Vagina (tissue), 2 donors: ENCODE results near the gene KRTAP22-2. TPM values are rescaled to one million over a fixed set of nuclear protein-coding genes. Genes with fewer than 3 reads are reported as not detected.

Experiments used
- DNase-seq, 2 donors: peaks; one replicate each; pipeline ENCODE4 v3.0.0-alpha.2; 2017; ENCODE audit errors: extremely low spot score in 2 of 2
- H3K27ac ChIP-seq: fragments of 200-600 bp; sonication (generic); one replicate; pipeline ENCODE4 v1.5.1; 2019
- H3K27me3 ChIP-seq: fragments of 200-600 bp; sonication (generic); one replicate; pipeline ENCODE4 v1.5.1; 2019
- H3K36me3 ChIP-seq, 2 donors: fragments of 200-600 bp; sonication (generic); one replicate each; pipeline ENCODE4 v1.5.1; 2017 to 2019
- H3K4me1 ChIP-seq: fragments of 200-600 bp; sonication (generic); one replicate; pipeline ENCODE4 v1.5.1; 2019
- H3K4me3 ChIP-seq, 2 donors: fragments of 200-600 bp; sonication (generic); 1 replicate in 1 of 2; 2 replicates in 1 of 2; pipeline ENCODE4 v1.5.1; 2016 to 2019
- H3K9me3 ChIP-seq: fragments of 200-600 bp; sonication (generic); one replicate; pipeline ENCODE4 v1.5.1; 2019
- CTCF ChIP-seq, 3 experiments: fragments of 450-650 bp in 2 of 3; fragments of 200-600 bp in 1 of 3; sonication (generic) in 1 of 3; IDR thresholded peaks; one replicate each; pipeline ENCODE4 v1.5.1; 2017 to 2019; ENCODE audit warnings: antibody characterized with exemption in 3 of 3, mild to moderate bottlenecking in 2 of 3, moderate library complexity in 2 of 3
- POLR2A ChIP-seq, 2 donors: fragments of 450-650 bp; IDR thresholded peaks; one replicate each; pipeline ENCODE4 v1.6.1; 2017; ENCODE audit warnings: antibody characterized with exemption in 2 of 2, mild to moderate bottlenecking in 2 of 2, moderate library complexity in 2 of 2
- POLR2AphosphoS5 ChIP-seq, 2 donors: sonication (generic); formaldehyde crosslinking; IDR thresholded peaks; one replicate each; pipeline ENCODE4 v1.9.0; 2017; ENCODE audit warnings: antibody characterized with exemption in 2 of 2, mild to moderate bottlenecking in 2 of 2, low read depth in 1 of 2; ENCODE audit not compliant: insufficient read depth in 1 of 2
- intact Hi-C: fragments of 100-400 bp; cut with DNase I; formaldehyde crosslinking; loops from one replicate; pipeline ENCODE4 v1.15.1; 2023
- total RNA-seq: library from RNA; depleted of rRNA; stranded (reverse); fragments of >200 nt; gene quantifications from one replicate; pipeline ENCODE4 v1.2.3, GENCODE V29; 2016

KRTAP22-2 gene
- total RNA-seq, 1 donor from 2014 or later, result not detected

- Histone ChIP-seq H3K4me1 (no peaks in the 10 kb centered on the region), H3K27ac (no peak within 1 kb of the TSS), H3K36me3 (no peaks in the 10 kb centered on the region), H3K9me3 (no peaks in the 10 kb centered on the region), H3K4me3 (no peak within 1 kb of the TSS), H3K27me3 (no peaks in the 10 kb centered on the region)
- DNase-seq, result no peak
- TF ChIP-seq POLR2A (IDR thresholded peaks at IDR 0.05), result no peak
- TF ChIP-seq POLR2AphosphoS5 (IDR thresholded peaks at IDR 0.05; ENCODE audit: insufficient read depth in 1 of 2, low read depth in 1 of 2), result no peak
- no peak for TF ChIP-seq CTCF (IDR thresholded peaks at IDR 0.05)
- intact Hi-C loops, result no loop called here
These were observed 8.6 kb upstream of the KRTAP22-2 start, which contains the start of gene KRTAP6-2 for GRCh38 chr21:30598802-30599201. Gene KRTAP6-2 (minus strand): TSS chr21:30598902. CDS start chr21:30598874, 28 bp downstream.

GRCh38 chr21:30592140-30592539 lies 1.9 kb upstream of the KRTAP22-2 start, which contains the start of gene KRTAP6-3:
Gene KRTAP6-3 (plus strand): TSS chr21:30592440. CDS start chr21:30592446, 6 bp downstream.
- Histone ChIP-seq H3K9me3 (no peaks in the 10 kb centered on the region), H3K27me3 (no peaks in the 10 kb centered on the region), H3K4me3 (no peak within 1 kb of the TSS), H3K36me3 (no peaks in the 10 kb centered on the region), H3K4me1 (no peaks in the 10 kb centered on the region), H3K27ac (no peak within 1 kb of the TSS)
- intact Hi-C loops, result no loop called here
- DNase-seq, result no peak
- TF ChIP-seq POLR2A (IDR thresholded peaks at IDR 0.05) (no peak), CTCF (IDR thresholded peaks at IDR 0.05) (no peak), POLR2AphosphoS5 (IDR thresholded peaks at IDR 0.05; ENCODE audit: insufficient read depth in 1 of 2, low read depth in 1 of 2) (no peak)

- H3K4me3 ChIP-seq, result no peak overlapping the region
- no peaks in the 10 kb centered on the region for H3K4me1 ChIP-seq
- no peaks in the 10 kb centered on the region for H3K9me3 ChIP-seq
- no peak overlapping the region for H3K27ac ChIP-seq
- no peaks in the 10 kb centered on the region for H3K27me3 ChIP-seq
- TF ChIP-seq CTCF (IDR thresholded peaks at IDR 0.05), result no peak
- no peak for TF ChIP-seq POLR2AphosphoS5 (IDR thresholded peaks at IDR 0.05; ENCODE audit: insufficient read depth in 1 of 2, low read depth in 1 of 2)
- TF ChIP-seq POLR2A (IDR thresholded peaks at IDR 0.05), result no peak
- intact Hi-C loops, result no loop called here
- DNase-seq, result no peak
- H3K36me3 ChIP-seq, result no peaks in the 10 kb centered on the region
These were observed 7.3 kb downstream of the KRTAP22-2 start for GRCh38 chr21:30582870-30583269.

GRCh38 chr21:30580132-30580531 lies 10.1 kb downstream of the KRTAP22-2 start:
- H3K4me1 ChIP-seq, result no peaks in the 10 kb centered on the region
- no peak overlapping the region for H3K27ac ChIP-seq
- no peaks in the 10 kb centered on the region for H3K36me3 ChIP-seq
- intact Hi-C loops, result loop anchor here (1.0 kb wide), 1 partner anchor 23 kb away; no protein-coding TSS in a partner anchor
- no peak overlapping the region for H3K4me3 ChIP-seq
- no peaks in the 10 kb centered on the region for H3K27me3 ChIP-seq
- no peaks in the 10 kb centered on the region for H3K9me3 ChIP-seq
- no peak for DNase-seq
- no peak for TF ChIP-seq POLR2A (IDR thresholded peaks at IDR 0.05)
- no peak for TF ChIP-seq POLR2AphosphoS5 (IDR thresholded peaks at IDR 0.05; ENCODE audit: insufficient read depth in 1 of 2, low read depth in 1 of 2)
- no peak for TF ChIP-seq CTCF (IDR thresholded peaks at IDR 0.05)

- H3K9me3 ChIP-seq, result no peaks in the 10 kb centered on the region
- TF ChIP-seq POLR2AphosphoS5 (IDR thresholded peaks at IDR 0.05; ENCODE audit: insufficient read depth in 1 of 2, low read depth in 1 of 2) (no peak), POLR2A (IDR thresholded peaks at IDR 0.05) (no peak), CTCF (IDR thresholded peaks at IDR 0.05) (no peak)
- H3K36me3 ChIP-seq, result no peaks in the 10 kb centered on the region
- intact Hi-C loops, result no loop called here
- H3K4me3 ChIP-seq, result no peak overlapping the region
- no peaks in the 10 kb centered on the region for H3K4me1 ChIP-seq
- DNase-seq, result no peak
- H3K27ac ChIP-seq, result no peak overlapping the region
- no peaks in the 10 kb centered on the region for H3K27me3 ChIP-seq
These were observed 10.9 kb downstream of the KRTAP22-2 start for GRCh38 chr21:30579346-30579745.
